Chondrocyte (in vitro differentiated cells): Measurements from ENCODE around the gene STUM. TPM values are rescaled to one million over a fixed set of nuclear protein-coding genes. Genes with fewer than 3 reads are reported as not detected.

Source experiments
- DNase-seq: peaks from one replicate; pipeline ENCODE4 v3.0.0; 2021; ENCODE audit warnings: mixed read lengths, low spot score
- H3K27ac Mint-ChIP-seq: one replicate; pipeline ENCODE4 v1.8.0; 2021; ENCODE audit warnings: mild to moderate bottlenecking, moderate library complexity, mixed read lengths; ENCODE audit not compliant: unreplicated experiment
- H3K27me3 Mint-ChIP-seq: 2 replicates; pipeline ENCODE4 v1.8.0; 2021; ENCODE audit warnings: low read depth, mixed read lengths
- H3K36me3 Mint-ChIP-seq: 2 replicates; pipeline ENCODE4 v1.8.0; 2021; ENCODE audit warnings: low read depth, mixed read lengths
- H3K4me1 Mint-ChIP-seq: 2 replicates; pipeline ENCODE4 v1.8.0; 2021; ENCODE audit warnings: low read depth, mild to moderate bottlenecking, mixed read lengths
- H3K4me3 Mint-ChIP-seq: one replicate; pipeline ENCODE4 v1.8.0; 2021; ENCODE audit warnings: mild to moderate bottlenecking, moderate library complexity, mixed read lengths; ENCODE audit not compliant: unreplicated experiment
- H3K9me3 Mint-ChIP-seq: 2 replicates; pipeline ENCODE4 v1.8.0; 2021; ENCODE audit warnings: low read depth, mixed read lengths
- total RNA-seq: library from RNA; stranded (reverse); gene quantifications from 3 replicates; pipeline ENCODE4 v1.2.1, GENCODE V29; 2021
- TF ChIP-seq, protein P1 (sequence below): fragments of 200-600 bp; sonication (generic); IDR thresholded peaks from 2 replicates; pipeline ENCODE4 v1.5.0; 2021; ENCODE audit warnings: antibody characterized with exemption, mild to moderate bottlenecking, moderate library complexity

STUM gene
- total RNA-seq, 1 donor from 2014 or later, result 0.27 TPM

DNA sequence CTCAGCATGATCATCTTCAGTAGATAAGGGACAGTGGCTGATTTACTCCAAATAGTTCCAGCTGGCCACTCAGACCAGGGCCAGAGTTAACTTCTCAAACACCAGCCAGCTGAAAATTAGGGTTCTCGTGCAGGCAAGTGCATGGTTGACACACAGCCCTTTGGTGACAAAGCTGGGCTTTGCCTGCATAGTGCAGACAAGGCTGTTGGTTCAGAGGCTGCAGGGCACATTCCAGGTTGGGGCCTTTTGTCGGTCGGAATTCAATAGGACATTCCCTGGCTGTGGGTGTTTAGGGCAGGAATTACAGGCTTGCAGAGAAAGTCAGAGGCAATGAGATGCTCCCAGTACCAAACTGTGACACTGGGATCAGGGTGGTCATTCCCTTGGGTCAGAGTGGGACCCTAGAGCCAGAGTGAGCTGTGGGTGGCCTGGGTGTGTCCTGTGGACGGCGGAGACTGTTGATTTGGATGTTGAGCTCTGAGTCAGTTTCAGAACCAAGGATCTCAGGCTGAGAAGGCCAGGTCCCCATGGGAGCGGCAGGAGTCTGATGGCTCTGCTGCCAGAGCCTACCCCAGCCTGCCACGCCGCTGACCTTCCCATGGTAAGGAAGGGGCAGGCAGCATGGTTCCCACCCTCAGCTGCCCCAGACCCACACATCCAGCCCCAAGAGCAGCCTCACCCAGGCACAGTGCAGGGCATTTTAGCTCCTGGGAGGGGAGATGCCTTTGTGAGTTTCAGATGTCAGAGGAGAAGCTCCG is 56.2 kb downstream of the STUM start:
- Mint-ChIP-seq H3K27me3 (peaks cover 8% of the 10 kb centered on the region), H3K27ac (peak overlapping the region; percentile 50), H3K4me3 (no peak overlapping the region), H3K36me3 (no peaks in the 10 kb centered on the region), H3K4me1 (peaks cover 32% of the 10 kb centered on the region), H3K9me3 (no peaks in the 10 kb centered on the region)
- peak; percentile 36 for DNase-seq
- TF ChIP-seq, protein P1, sequence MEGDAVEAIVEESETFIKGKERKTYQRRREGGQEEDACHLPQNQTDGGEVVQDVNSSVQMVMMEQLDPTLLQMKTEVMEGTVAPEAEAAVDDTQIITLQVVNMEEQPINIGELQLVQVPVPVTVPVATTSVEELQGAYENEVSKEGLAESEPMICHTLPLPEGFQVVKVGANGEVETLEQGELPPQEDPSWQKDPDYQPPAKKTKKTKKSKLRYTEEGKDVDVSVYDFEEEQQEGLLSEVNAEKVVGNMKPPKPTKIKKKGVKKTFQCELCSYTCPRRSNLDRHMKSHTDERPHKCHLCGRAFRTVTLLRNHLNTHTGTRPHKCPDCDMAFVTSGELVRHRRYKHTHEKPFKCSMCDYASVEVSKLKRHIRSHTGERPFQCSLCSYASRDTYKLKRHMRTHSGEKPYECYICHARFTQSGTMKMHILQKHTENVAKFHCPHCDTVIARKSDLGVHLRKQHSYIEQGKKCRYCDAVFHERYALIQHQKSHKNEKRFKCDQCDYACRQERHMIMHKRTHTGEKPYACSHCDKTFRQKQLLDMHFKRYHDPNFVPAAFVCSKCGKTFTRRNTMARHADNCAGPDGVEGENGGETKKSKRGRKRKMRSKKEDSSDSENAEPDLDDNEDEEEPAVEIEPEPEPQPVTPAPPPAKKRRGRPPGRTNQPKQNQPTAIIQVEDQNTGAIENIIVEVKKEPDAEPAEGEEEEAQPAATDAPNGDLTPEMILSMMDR, result no peak

DNA sequence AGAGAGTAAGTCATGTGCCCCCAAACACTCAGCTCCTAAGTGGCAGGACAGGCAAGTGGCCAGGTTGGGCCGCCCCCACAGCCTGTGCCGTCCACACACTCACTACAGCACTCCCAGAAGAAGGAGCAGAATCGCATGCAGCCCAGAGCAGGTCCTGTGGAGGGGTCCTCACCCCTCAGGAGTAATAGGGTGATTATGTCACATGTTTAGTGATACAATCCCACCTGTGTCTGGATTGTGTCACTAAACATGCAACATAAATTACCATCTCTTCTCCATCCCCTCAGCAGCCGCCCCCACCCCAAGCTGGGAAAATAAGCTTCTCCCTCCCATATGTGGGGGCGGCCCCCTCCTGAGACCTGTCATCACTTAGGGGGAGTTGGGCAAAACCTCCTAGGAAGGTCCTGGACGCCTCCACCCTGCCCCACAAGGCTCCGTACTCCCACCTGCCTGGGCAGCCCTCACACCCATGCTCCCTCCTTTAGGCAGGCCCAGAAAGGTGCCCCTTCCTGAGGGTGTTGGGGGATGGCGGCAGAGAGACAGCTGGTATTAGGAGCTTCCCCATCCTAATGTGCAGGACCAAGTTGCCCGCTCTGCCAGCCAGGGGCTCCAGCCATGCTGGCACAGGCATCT is 56.9 kb downstream of the STUM start:
- H3K27ac Mint-ChIP-seq, result no peak overlapping the region
- no peaks in the 10 kb centered on the region for H3K36me3 Mint-ChIP-seq
- peaks cover 8% of the 10 kb centered on the region for H3K27me3 Mint-ChIP-seq
- H3K9me3 Mint-ChIP-seq, result no peaks in the 10 kb centered on the region
- TF ChIP-seq, protein P1, result no peak
- peak; percentile 72 for DNase-seq
- H3K4me1 Mint-ChIP-seq, result peaks cover 32% of the 10 kb centered on the region
- H3K4me3 Mint-ChIP-seq, result no peak overlapping the region

DNA sequence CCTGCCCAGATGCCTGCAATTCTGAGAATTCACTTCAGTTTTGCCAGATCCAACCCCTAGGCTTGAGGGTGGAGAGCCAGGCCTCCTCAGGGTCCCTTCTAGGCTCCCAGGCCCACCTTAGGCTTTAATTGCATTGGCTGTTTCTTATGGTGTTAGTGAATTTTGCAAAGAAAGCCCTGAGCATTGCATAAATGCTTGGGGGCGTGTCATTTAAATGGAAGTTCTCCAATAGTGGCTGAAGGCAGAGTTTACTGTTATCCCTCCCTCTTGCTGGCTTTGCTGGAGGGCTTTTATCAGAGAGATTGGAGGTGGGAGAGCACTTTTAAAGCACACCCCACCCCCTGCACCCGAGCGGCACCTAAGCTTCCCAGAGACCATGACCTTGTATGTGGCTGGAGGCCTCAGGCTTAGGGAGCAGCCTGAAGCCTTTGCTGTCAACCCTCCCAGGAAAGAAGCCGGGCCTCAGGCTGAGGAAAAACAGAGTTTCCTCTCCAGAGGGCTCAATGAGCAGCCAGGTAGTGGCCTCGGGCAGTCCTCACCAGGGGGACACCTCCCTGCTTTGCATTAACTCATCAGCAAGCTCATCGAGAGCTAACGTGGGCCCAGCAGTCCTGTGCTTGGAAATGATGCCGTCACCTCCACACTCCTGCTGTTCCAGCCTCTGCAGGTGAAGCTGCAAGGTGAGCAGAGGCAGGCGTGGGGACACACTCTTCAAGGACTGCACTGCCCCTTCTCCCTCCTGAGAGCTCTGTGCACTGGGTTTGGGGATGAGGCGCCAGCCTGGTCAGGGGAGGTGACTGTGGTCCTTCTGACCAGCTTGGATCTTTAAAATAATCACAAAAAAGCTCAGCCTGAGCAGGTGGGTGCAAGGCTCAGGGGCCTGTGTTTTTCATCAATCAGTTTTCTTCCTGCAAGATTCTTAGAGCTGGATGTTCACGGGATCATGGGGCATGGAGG is 58.0 kb downstream of the STUM start:
- peak; percentile 56 for DNase-seq
- Mint-ChIP-seq H3K27me3 (peaks cover 10% of the 10 kb centered on the region), H3K36me3 (no peaks in the 10 kb centered on the region), H3K4me3 (no peak overlapping the region), H3K27ac (no peak overlapping the region), H3K4me1 (peaks cover 32% of the 10 kb centered on the region), H3K9me3 (no peaks in the 10 kb centered on the region)
- TF ChIP-seq, protein P1, result no peak

DNA sequence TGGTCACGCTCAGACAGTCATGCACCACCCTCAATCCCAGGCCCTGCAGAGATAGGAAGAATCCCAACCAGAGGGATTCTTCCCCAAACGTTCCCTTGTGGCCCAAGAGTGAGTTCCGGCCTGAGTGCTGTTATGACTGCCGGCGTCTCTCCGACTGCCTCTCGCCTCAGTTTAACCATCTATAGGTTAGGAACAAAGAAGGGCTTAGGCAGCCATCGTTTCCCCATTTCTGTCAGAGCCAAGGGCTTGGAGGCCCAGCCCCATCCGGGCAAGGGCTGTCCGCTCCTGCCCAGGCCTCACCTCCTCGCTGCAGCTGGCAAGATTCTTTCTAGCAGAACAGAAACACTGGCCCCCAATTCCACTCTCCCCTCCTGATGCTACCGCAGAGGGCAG is 58.7 kb downstream of the STUM start:
- H3K36me3 Mint-ChIP-seq, result no peaks in the 10 kb centered on the region
- no peaks in the 10 kb centered on the region for H3K9me3 Mint-ChIP-seq
- no peak overlapping the region for H3K27ac Mint-ChIP-seq

More for the DNA sequence above, 58.7 kb downstream of the STUM start:
- Mint-ChIP-seq H3K4me3 (no peak overlapping the region), H3K4me1 (peaks cover 31% of the 10 kb centered on the region), H3K27me3 (peaks cover 10% of the 10 kb centered on the region)
- DNase-seq, result peak; percentile 36
- TF ChIP-seq, protein P1, result no peak
